Central memory CD8-positive, alpha-beta T cell (primary cell): ENCODE data around the gene ARHGAP12.
"Not testable (repeated sequence)": the region's sequence is repeated elsewhere in the genome, so short reads cannot be mapped to it uniquely, and the experiment has no call there.

Experiments
- ATAC-seq: fragments of 150-1000 bp; cut with Tn5 transposase; replicated peaks from 2 replicates; pipeline ENCODE4 v1.10.0; 2022; ENCODE audit warnings: mild to moderate bottlenecking, moderate FRiP score, moderate number of reproducible peaks; ENCODE audit not compliant: poor library complexity, severe bottlenecking; ENCODE audit errors: extremely low read depth
- DNase-seq, 2 donors: peaks; one replicate each; pipeline ENCODE4 v3.0.0; 2021; ENCODE audit warnings: low spot score in 2 of 2
- H3K27ac Mint-ChIP-seq: one replicate; pipeline ENCODE4 v1.8.0; 2022; ENCODE audit warnings: low read depth, mild to moderate bottlenecking, moderate library complexity, mixed read lengths
- H3K27me3 Mint-ChIP-seq: one replicate; pipeline ENCODE4 v1.8.0; 2022; ENCODE audit warnings: mixed read lengths
- H3K36me3 Mint-ChIP-seq: one replicate; pipeline ENCODE4 v1.8.0; 2022; ENCODE audit warnings: mild to moderate bottlenecking, moderate library complexity, mixed read lengths; ENCODE audit not compliant: insufficient read depth
- H3K4me1 Mint-ChIP-seq: one replicate; pipeline ENCODE4 v1.8.0; 2022; ENCODE audit warnings: mixed read lengths
- H3K4me3 Mint-ChIP-seq: one replicate; pipeline ENCODE4 v1.8.0; 2022; ENCODE audit warnings: mild to moderate bottlenecking, moderate library complexity, mixed read lengths
- H3K9me3 Mint-ChIP-seq: one replicate; pipeline ENCODE4 v1.8.0; 2022; ENCODE audit warnings: mixed read lengths

Gene ARHGAP12

GRCh38 chr10:31774299-31774900 is 154.2 kb downstream of the ARHGAP12 start:
- ATAC-seq (no peak), DNase-seq (no peak)
- Mint-ChIP-seq H3K4me1 (no peaks in the 10 kb centered on the region), H3K27ac (no peak overlapping the region), H3K4me3 (no peak overlapping the region), H3K27me3 (no peaks in the 10 kb centered on the region), H3K36me3 (no peaks in the 10 kb centered on the region), H3K9me3 (no peaks in the 10 kb centered on the region)

- Mint-ChIP-seq H3K4me3 (no peak overlapping the region), H3K27ac (no peak overlapping the region), H3K27me3 (no peaks in the 10 kb centered on the region), H3K9me3 (no peaks in the 10 kb centered on the region), H3K4me1 (no peaks in the 10 kb centered on the region), H3K36me3 (no peaks in the 10 kb centered on the region)
- ATAC-seq (no peak), DNase-seq (no peak)
These were observed 154.8 kb downstream of the ARHGAP12 start for GRCh38 chr10:31773749-31774298.

- no peaks in the 10 kb centered on the region for H3K27me3 Mint-ChIP-seq
- DNase-seq: no peak
- ATAC-seq: no peak
These were observed 157.2 kb downstream of the ARHGAP12 start for GRCh38 chr10:31771331-31771831.

GRCh38 chr10:31770307-31770902 is 158.2 kb downstream of the ARHGAP12 start:
- Mint-ChIP-seq H3K4me3 (no peak overlapping the region), H3K27ac (no peak overlapping the region), H3K36me3 (no peaks in the 10 kb centered on the region), H3K4me1 (no peaks in the 10 kb centered on the region), H3K9me3 (no peaks in the 10 kb centered on the region), H3K27me3 (no peaks in the 10 kb centered on the region)
- peak; percentile 62 for ATAC-seq
- peak; percentile 30 to 36 for DNase-seq

More at GRCh38 chr10:31771331-31771831, 157.2 kb downstream of the ARHGAP12 start:
- H3K9me3 Mint-ChIP-seq: no peaks in the 10 kb centered on the region
- H3K4me3 Mint-ChIP-seq: no peak overlapping the region
- no peak overlapping the region for H3K27ac Mint-ChIP-seq
- H3K36me3 Mint-ChIP-seq: no peaks in the 10 kb centered on the region
- H3K4me1 Mint-ChIP-seq: no peaks in the 10 kb centered on the region

GRCh38 chr10:31769564-31769963 is 159.1 kb downstream of the ARHGAP12 start:
- no peak overlapping the region for H3K4me3 Mint-ChIP-seq
- H3K4me1 Mint-ChIP-seq: no peaks in the 10 kb centered on the region
- DNase-seq: no peak
- H3K9me3 Mint-ChIP-seq: no peaks in the 10 kb centered on the region
- ATAC-seq: no peak
- H3K27ac Mint-ChIP-seq: no peak overlapping the region
- H3K27me3 Mint-ChIP-seq: no peaks in the 10 kb centered on the region
- H3K36me3 Mint-ChIP-seq: no peaks in the 10 kb centered on the region

GRCh38 chr10:31768935-31769334 is 159.7 kb downstream of the ARHGAP12 start:
- not testable (repeated sequence) for H3K27ac Mint-ChIP-seq, H3K36me3 Mint-ChIP-seq, ATAC-seq, H3K9me3 Mint-ChIP-seq, H3K4me3 Mint-ChIP-seq, DNase-seq, H3K4me1 Mint-ChIP-seq, H3K27me3 Mint-ChIP-seq

- no peak overlapping the region for H3K4me3 Mint-ChIP-seq
- no peak overlapping the region for H3K27ac Mint-ChIP-seq
- no peaks in the 10 kb centered on the region for H3K36me3 Mint-ChIP-seq
- H3K4me1 Mint-ChIP-seq: no peaks in the 10 kb centered on the region
- no peak for ATAC-seq
- DNase-seq: no peak
- H3K9me3 Mint-ChIP-seq: no peaks in the 10 kb centered on the region
- H3K27me3 Mint-ChIP-seq: no peaks in the 10 kb centered on the region
These were observed 160.2 kb downstream of the ARHGAP12 start for GRCh38 chr10:31768467-31768866.

- Mint-ChIP-seq H3K9me3 (no peaks in the 10 kb centered on the region), H3K4me3 (no peak overlapping the region), H3K4me1 (peaks cover 5% of the 10 kb centered on the region), H3K27me3 (no peaks in the 10 kb centered on the region), H3K27ac (no peak overlapping the region), H3K36me3 (no peaks in the 10 kb centered on the region)
- no peak for ATAC-seq
- DNase-seq: no peak
These were observed 163.1 kb downstream of the ARHGAP12 start for GRCh38 chr10:31765541-31765940.

GRCh38 chr10:31762316-31762715 is 166.3 kb downstream of the ARHGAP12 start:
- H3K4me3 Mint-ChIP-seq: no peak overlapping the region
- ATAC-seq: no peak

GRCh38 chr10:31761156-31761555 is 167.5 kb downstream of the ARHGAP12 start:
- ATAC-seq (no peak), DNase-seq (no peak)
- peaks cover 12% of the 10 kb centered on the region for H3K4me1 Mint-ChIP-seq
- no peak overlapping the region for H3K4me3 Mint-ChIP-seq
- no peaks in the 10 kb centered on the region for H3K27me3 Mint-ChIP-seq
- no peaks in the 10 kb centered on the region for H3K9me3 Mint-ChIP-seq
- peak overlapping the region; percentile 94 for H3K27ac Mint-ChIP-seq
- peaks cover 3% of the 10 kb centered on the region for H3K36me3 Mint-ChIP-seq

More at GRCh38 chr10:31762316-31762715, 166.3 kb downstream of the ARHGAP12 start:
- Mint-ChIP-seq H3K4me1 (peaks cover 12% of the 10 kb centered on the region), H3K9me3 (no peaks in the 10 kb centered on the region), H3K36me3 (peaks cover 3% of the 10 kb centered on the region), H3K27me3 (no peaks in the 10 kb centered on the region), H3K27ac (no peak overlapping the region)
- DNase-seq: no peak

GRCh38 chr10:31760674-31761081 is 168.0 kb downstream of the ARHGAP12 start:
- no peak for DNase-seq
- Mint-ChIP-seq H3K27me3 (no peaks in the 10 kb centered on the region), H3K4me3 (peak overlapping the region; percentile 94), H3K4me1 (peaks cover 12% of the 10 kb centered on the region), H3K27ac (peak overlapping the region; percentile 94), H3K9me3 (no peaks in the 10 kb centered on the region), H3K36me3 (peaks cover 3% of the 10 kb centered on the region)
- ATAC-seq: peak; percentile 1

GRCh38 chr10:31759799-31760626 is 168.6 kb downstream of the ARHGAP12 start:
- Mint-ChIP-seq H3K36me3 (peaks cover 3% of the 10 kb centered on the region), H3K4me3 (peak overlapping the region; percentile 94), H3K27me3 (no peaks in the 10 kb centered on the region), H3K9me3 (no peaks in the 10 kb centered on the region), H3K4me1 (peaks cover 12% of the 10 kb centered on the region), H3K27ac (peak overlapping the region; percentile 94)
- peak; percentile 79 to 94 for DNase-seq
- peak; percentile 93 for ATAC-seq
